GM19043 (cell line): ENCODE data around the gene KIF1A.
"Not testable (repeated sequence)": the region's sequence is repeated elsewhere in the genome, so short reads cannot be mapped to it uniquely, and the experiment has no call there.

Source experiments
- ATAC-seq: cut with Tn5 transposase; IDR thresholded peaks from one replicate; pipeline ENCODE4 v1.9.1; 2021; ENCODE audit warnings: low read depth; ENCODE audit not compliant: unreplicated experiment

KIF1A gene

DNA sequence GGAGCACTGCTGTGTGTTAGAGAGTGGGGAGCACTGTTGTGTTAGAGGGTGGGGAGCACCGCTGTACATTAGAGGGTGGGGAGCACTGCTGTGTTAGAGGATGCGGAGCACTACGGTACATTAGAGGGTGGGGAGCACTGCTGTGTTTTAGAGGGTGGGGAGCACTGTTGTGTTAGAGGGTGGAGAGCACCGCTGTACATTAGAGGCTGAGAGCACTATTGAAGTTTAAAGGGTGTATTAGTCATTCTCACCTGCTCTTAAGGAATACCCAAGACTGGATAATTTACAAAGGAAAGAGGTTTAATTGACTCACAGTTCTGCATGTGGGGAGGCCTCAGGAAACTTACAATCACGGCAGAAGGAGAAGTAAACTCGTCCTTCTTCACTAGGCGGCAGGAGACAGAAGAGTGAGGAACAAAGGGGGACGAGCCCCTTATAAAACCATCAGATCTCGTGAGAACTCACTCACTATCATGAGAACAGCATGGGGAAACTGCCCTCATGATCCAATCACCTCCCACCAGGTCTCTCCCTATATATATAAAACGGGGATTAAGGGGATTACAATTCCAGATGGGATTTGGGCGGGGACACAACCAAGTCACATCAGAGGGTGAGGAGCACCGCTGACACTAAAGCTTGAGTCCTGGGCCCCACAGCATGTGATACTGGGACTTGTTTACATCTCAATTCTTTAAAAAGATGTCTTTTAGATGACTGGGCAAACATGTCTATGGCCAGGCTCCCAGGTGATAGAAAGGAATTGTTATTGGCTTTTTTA lies 29.1 kb upstream of the KIF1A start:
- no peak for ATAC-seq

GRCh38 chr2:240847817-240848216 lies 27.8 kb upstream of the KIF1A start:
- ATAC-seq: no peak

GRCh38 chr2:240846873-240847595 lies 27.0 kb upstream of the KIF1A start:
- no peak for ATAC-seq

GRCh38 chr2:240846309-240846708 lies 26.3 kb upstream of the KIF1A start:
- ATAC-seq: not testable (repeated sequence)

DNA sequence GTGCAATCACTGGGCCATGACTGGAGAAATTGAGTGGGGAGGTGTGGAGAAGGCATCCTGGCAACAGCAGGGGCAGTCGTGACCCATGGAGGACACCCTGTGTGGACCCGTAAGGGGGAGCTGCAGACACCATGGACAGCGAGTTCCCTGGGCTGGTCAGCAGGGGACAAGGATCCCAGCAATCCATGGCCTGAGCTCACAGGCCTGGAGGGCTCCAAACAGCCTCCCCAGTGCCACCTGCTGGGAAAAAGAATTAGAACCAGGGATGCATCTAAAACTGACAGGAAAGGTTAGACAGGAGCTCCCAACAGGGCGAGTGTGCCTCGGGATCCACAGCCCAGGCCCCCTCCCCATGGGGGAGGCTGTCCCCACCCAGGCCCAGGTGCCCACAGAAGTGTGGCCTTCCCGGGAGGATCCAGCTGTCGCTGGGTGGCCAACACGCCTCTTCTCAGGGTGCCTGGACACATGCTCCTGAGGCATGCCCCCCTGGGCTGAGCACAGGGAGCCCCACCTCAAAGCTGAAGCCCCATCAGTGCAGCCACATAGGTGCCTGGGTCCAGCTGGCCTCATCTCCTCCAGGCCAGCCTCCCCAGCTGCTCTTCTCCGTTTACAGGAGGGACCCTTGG lies 20.5 kb upstream of the KIF1A start:
- no peak for ATAC-seq

- ATAC-seq: no peak
Observed at GRCh38 chr2:240839152-240840143, 19.4 kb upstream of the KIF1A start.

GRCh38 chr2:240837621-240838020 lies 17.6 kb upstream of the KIF1A start:
- ATAC-seq: no peak

GRCh38 chr2:240836781-240837467 lies 16.9 kb upstream of the KIF1A start:
- no peak for ATAC-seq

DNA sequence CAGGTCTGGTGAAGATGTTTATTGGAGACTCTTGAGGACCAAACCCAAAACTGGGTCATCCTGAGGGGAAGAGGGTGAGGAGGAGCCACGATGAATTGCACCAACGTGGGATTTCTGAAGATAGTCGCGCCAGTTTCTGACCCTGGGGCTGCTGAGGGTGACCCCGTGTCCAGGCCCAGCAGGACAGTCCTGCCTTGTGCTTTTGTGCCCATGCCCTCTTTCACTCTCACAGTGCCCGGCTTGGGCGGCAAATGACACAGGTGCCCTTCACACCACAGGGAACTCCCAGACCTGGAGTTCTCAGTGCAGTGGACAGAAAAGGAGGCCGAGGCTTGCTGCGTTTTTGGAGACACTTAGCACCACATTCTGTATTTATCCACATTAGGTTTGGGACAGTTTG lies 15.5 kb upstream of the KIF1A start:
- no peak for ATAC-seq

GRCh38 chr2:240834377-240834975 lies 14.5 kb upstream of the KIF1A start:
- ATAC-seq: no peak

DNA sequence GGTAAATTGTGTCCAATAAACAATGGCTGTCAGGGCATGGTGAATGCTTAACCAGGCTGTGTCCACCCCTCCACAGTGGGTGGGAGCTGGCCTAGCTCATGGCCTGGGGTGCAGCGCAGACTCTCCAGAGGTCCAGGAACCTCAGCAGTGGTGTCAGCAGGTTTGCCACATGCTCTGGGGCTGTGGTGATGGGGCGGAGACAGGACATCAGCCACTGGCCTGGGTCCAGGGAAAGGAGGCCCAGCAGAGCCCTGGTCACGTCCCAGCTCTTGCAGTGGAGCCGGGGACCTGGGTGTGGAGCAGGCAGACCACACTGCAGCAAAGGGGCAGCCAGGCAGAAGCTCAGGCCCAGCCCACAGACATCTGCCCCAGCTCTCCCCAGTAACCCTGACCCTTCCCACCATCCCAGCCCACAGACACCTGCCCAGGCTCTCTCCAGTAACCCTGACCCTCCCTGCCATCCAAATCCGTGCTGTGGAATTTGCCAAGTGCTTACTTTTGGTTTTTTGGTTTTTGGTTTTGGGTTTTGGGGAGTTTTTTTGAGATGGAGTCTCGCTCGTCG lies 13.8 kb upstream of the KIF1A start:
- ATAC-seq: no peak

- ATAC-seq: no peak
Observed at GRCh38 chr2:240832921-240833494, 13.0 kb upstream of the KIF1A start.

DNA sequence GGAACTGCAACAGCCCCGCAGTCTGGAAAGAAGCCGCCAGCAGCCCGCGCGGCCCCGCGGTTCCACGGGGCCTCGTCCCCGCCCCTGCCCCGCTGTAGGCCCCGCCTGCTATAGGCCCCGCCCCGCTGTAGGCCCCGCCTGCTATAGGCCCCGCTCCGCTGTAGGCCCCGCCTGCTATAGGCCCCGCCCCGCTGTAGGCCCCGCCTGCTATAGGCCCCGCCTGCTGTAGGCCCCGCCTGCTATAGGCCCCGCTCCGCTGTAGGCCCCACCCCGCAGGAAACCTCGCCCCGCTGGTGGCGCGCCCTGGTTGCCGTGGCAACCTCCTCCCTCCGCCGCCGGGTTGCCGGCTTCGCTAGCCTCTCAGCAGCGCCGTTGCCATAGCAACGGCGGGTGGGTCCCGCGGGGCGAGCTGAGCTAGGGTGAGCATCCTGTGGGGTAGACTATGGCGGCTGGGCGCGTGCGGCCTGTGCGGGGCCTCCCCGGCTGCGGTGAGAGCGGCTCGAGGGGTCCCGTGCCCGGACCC lies 12.2 kb upstream of the KIF1A start:
- ATAC-seq: peak; percentile 80

GRCh38 chr2:240831594-240832204 lies 11.7 kb upstream of the KIF1A start:
- ATAC-seq: no peak

GRCh38 chr2:240825476-240825875 lies 5.5 kb upstream of the KIF1A start:
- no peak for ATAC-seq

- no peak for ATAC-seq
Observed at GRCh38 chr2:240823449-240824336, 3.7 kb upstream of the KIF1A start.

- no peak for ATAC-seq
Observed at GRCh38 chr2:240822280-240822847, 2.3 kb upstream of the KIF1A start.
